ENCODE results near the gene DNAH3. TPM values are rescaled to one million over a fixed set of nuclear protein-coding genes. Genes with fewer than 3 reads are reported as not detected.
"Not testable (repeated sequence)": the region's sequence is repeated elsewhere in the genome, so short reads cannot be mapped to it uniquely, and the experiment has no call there.

Gene DNAH3
- total RNA-seq, 1 donor from 2014 or later = 0.41 TPM

DNA sequence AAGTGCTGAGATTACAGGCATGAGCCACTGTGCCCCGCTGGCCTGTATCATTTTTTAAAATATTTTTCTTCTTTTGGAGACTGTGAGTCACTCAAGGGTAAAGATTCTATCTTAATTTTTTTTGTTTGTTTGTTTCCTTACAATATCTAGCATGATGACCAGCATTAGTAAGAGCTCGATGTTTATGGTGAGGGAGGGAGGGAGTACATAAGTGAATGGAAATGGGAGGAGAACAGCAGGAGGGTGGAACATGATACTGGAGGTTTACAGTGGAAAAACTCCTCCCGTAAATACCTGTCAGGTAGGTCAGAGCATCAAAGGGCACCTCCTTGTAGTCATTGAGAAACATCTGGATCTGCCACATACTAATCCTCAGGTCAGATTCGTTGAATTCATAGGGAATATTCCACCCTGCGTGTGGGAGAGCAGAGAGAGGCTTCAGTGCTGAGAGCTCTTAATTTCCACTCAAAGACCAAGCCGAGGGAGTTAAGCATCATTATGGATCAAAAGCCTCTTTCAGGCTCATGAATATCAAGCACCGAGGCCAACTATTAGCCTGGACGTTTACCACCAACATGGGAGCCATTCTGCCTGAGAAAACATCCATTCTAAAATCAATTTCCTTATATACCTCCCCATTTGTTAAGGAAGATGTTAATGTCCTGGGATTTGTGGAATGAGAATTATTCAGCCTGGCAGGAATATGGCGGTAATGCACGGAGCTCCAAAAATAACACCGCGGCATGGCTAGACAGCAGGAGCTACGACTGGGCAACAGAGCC is 198.3 kb downstream of the DNAH3 start:
- FAIRE-seq (no peak), DNase-seq (ENCODE audit: low spot score in 2 of 2) (no peak)

- FAIRE-seq (no peak), DNase-seq (ENCODE audit: low spot score in 2 of 2) (no peak)
Measured at GRCh38 chr16:20950294-20950693, 200.4 kb downstream of the DNAH3 start.

DNA sequence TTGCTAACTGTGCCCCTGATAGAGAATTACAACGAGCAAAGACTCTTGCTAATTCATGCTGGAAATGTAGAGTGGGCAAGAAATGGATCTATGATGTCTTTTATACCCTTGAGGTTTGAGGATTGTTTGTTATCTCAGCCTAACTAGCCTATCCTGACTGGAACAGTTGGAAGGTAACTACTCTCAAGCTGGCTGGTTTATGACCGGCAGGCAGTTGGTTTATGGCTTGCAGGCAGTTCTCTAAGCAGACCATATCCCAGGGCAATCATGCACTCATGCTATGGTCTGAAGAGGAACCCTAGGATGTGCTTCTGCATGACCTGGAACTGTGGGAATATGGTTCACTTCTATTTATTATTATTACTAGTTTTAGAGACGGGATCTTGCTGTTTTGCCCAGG is 201.0 kb downstream of the DNAH3 start:
- DNase-seq (ENCODE audit: low spot score in 2 of 2) = no peak
- no peak for FAIRE-seq

- DNase-seq (ENCODE audit: low spot score in 2 of 2) = no peak
- FAIRE-seq = no peak
Measured at GRCh38 chr16:20948444-20948843, 202.2 kb downstream of the DNAH3 start.

- no peak for FAIRE-seq
- DNase-seq (ENCODE audit: low spot score in 2 of 2) = no peak
Measured at GRCh38 chr16:20946015-20946629, 204.5 kb downstream of the DNAH3 start.

- DNase-seq (ENCODE audit: low spot score in 2 of 2); FAIRE-seq: not testable (repeated sequence)
Measured at GRCh38 chr16:20945575-20945875, 205.1 kb downstream of the DNAH3 start.

- DNase-seq (ENCODE audit: low spot score in 2 of 2) (no peak), FAIRE-seq (no peak)
Measured at GRCh38 chr16:20944861-20945574, 205.6 kb downstream of the DNAH3 start.

DNA sequence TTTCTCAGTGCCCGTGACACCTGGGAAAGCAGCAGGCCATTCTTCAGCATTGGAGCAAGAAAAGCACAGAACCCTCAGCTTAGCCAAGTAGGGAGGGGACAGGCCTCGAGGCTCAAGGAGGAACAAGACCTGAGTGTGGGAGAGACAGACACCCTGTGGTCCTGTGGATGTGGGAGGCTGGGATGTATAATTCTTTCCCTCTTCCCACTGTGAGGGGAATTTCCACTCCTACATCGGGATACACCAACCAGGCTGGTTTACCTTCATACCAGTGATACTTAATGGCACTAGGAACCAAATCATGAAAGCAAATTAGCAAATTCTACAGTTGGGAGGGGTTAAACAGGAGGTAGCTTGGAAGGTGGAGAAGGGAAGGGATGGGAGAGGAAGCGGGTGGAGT is 208.4 kb downstream of the DNAH3 start:
- DNase-seq (ENCODE audit: low spot score in 2 of 2) = no peak
- FAIRE-seq = no peak

DNA sequence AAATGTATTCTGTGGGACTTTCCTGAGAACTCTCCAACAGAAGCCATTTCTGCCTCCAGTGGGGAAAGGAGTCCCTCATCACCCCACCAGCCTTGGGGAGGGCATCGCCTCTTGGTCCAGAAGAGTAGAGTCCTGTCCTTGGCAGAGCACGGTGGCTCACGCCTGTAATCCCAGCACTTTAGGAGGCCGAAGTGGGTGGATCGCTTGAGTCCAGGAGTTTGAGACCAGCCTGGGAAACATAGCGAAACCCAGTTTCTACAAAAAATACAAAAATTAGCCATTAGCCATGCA is 209.1 kb downstream of the DNAH3 start:
- DNase-seq (ENCODE audit: low spot score in 2 of 2) (no peak), FAIRE-seq (no peak)

DNA sequence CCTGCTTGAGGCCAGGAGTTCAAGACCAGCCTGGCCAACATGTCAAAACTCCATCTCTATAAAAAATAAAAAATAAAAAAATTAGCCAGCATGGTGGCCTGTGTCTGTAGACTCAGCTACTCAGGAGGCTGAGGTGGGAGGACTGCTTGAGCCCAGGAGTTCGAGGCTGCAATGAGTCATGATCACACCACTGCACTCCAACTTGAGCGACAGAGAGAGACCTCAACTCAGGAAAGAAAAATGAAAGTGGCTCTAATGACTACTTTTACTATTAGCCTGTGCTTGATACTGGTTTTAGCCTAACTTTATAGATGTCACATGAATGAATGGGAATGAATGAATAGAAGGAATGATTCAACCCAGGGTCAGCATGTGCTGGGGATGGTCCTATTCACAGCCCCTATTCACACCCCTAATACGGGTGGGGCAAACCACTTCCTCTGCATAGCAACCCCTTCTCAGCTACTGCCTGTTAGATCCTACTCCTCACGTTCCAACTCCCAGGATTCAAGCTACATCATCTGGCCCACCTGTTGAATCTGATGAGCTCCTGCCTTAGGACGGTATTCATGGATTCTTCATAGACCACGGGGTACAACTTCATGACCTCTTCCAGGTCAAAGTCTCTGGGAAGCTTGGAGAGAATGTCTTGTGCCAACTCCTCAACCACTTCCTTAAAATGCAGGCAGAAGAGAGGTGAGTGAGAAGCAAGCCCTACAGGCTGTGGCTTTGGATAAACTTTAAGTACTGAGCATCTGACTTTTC is 209.6 kb downstream of the DNAH3 start:
- DNase-seq (ENCODE audit: low spot score in 2 of 2) (no peak), FAIRE-seq (no peak)

- FAIRE-seq = no peak
Measured at GRCh38 chr16:20939611-20940010, 211.0 kb downstream of the DNAH3 start.

DNA sequence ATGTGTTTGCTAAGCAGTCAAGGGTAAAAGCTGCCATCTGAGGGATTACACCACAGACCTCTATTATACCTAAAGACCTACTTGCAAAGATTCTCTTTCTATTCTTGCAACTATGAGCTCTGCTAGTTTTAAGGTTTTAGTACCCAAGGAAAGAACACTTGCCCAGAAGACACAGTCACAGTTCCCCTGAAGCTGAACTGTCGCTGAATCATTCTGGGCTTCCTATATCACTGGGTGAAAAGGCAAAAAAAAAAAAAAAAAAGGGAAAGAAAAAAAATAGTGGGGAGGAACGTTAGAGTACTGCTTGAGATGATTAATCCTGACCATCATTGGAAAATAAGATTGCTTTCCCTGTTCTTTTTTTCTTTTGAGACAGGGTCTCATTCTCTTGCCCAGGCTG is 212.2 kb downstream of the DNAH3 start:
- no peak for DNase-seq (ENCODE audit: low spot score in 2 of 2)
- no peak for FAIRE-seq

More at GRCh38 chr16:20939611-20940010, 211.0 kb downstream of the DNAH3 start:
- DNase-seq (ENCODE audit: low spot score in 2 of 2) = no peak

GRCh38 chr16:20937736-20938135 is 212.9 kb downstream of the DNAH3 start:
- DNase-seq (ENCODE audit: low spot score in 2 of 2) (no peak), FAIRE-seq (no peak)

GRCh38 chr16:20933589-20933988 is 217.1 kb downstream of the DNAH3 start:
- FAIRE-seq = no peak
- no peak for DNase-seq (ENCODE audit: low spot score in 2 of 2)

DNA sequence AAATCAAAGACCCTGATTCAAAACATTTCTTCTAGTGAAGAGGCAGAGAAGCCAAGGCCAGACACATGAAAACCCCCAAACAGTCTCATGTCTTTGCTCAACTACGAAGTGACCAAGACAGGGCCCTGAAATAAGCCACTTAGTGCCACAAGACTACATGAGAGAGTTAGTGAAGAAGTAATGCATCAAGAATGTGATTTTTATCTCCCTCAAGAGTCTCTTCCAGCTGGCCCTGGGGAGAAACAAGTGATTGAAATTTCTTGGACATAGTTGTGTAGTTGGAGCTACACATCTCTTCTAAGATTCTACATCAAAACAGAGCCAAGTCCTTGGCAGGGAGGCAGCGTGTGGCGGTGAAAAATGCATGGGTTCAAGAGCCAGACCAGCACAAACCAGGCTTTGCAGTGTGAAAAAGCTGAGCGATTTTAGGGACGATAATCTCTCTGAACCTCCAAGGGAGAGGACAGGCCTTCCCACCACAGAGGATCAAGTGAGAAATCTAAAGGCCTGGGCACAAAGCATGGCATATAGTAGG is 219.5 kb downstream of the DNAH3 start:
- DNase-seq (ENCODE audit: low spot score in 2 of 2) (no peak), FAIRE-seq (no peak)

DNA sequence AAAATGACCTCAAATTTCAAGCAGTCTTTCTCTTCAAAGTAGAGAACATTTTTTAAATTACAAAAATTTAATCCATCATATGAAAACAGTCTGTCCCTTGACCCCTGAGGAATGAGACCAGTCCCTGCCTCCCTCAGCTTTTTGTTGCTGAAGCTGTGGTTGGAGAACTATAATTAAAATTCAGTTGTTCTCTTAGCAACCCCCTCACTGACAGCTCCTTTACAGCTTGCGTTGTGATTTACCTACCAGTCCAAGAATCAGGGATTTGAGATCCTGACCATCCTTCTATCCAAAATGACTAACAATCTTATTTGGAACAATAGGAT is 220.3 kb downstream of the DNAH3 start:
- DNase-seq (ENCODE audit: low spot score in 2 of 2) (no peak), FAIRE-seq (no peak)

- DNase-seq (ENCODE audit: low spot score in 2 of 2) = peak in 1 of 2 donors; percentile 27
Measured at GRCh38 chr16:20929676-20930364, 220.8 kb downstream of the DNAH3 start.

GRCh38 chr16:20928774-20929411 is 221.8 kb downstream of the DNAH3 start:
- no peak for DNase-seq (ENCODE audit: low spot score in 2 of 2)
- no peak for FAIRE-seq

More at GRCh38 chr16:20929676-20930364, 220.8 kb downstream of the DNAH3 start:
- not testable (repeated sequence) for FAIRE-seq

- FAIRE-seq (no peak), DNase-seq (ENCODE audit: low spot score in 2 of 2) (no peak)
Measured at GRCh38 chr16:20925751-20926150, 224.9 kb downstream of the DNAH3 start.

- DNase-seq (ENCODE audit: low spot score in 2 of 2) (no peak), FAIRE-seq (no peak)
Measured at GRCh38 chr16:20923876-20924275, 226.8 kb downstream of the DNAH3 start.

All from frontal cortex (tissue), 4 donors.